Right lobe of liver (tissue), 6 donors: Measurements from ENCODE around the gene PAX2. TPM values are rescaled to one million over a fixed set of nuclear protein-coding genes. Genes with fewer than 3 reads are reported as not detected.

Source experiments
- ATAC-seq, 4 donors: fragments of 200-7000 bp; cut with Tn5 transposase; one replicate each; pipeline ENCODE4 v1.9.1; 2020; ENCODE audit warnings: mild to moderate bottlenecking in 4 of 4, moderate library complexity in 4 of 4
- DNase-seq, 3 donors: peaks; one replicate each; pipeline ENCODE4 v3.0.0-alpha.2; 2020
- H3K27ac ChIP-seq, 3 donors: fragments of 200-600 bp; one replicate each; pipeline ENCODE4 v1.8.0; 2022
- H3K27me3 ChIP-seq, 2 donors: fragments of 200-600 bp; one replicate each; pipeline ENCODE4 v1.8.0; 2022
- H3K36me3 ChIP-seq, 4 donors: fragments of 200-600 bp; sonication (generic) in 1 of 4; one replicate each; pipeline versions ENCODE4 v1.5.1 to v1.8.0; 2017 to 2022; ENCODE audit warnings: control low read depth in 1 of 4
- H3K4me1 ChIP-seq, 4 donors: fragments of 200-600 bp; sonication (generic) in 1 of 4; one replicate each; pipeline versions ENCODE4 v1.5.1 to v1.8.0; 2017 to 2022; ENCODE audit warnings: control low read depth in 1 of 4
- H3K4me3 ChIP-seq, 3 donors: fragments of 200-600 bp; one replicate each; pipeline ENCODE4 v1.8.0; 2022
- H3K9me3 ChIP-seq, 4 donors: fragments of 200-600 bp; sonication (generic) in 1 of 4; one replicate each; pipeline versions ENCODE4 v1.5.1 to v1.8.0; 2017 to 2022; ENCODE audit warnings: control low read depth in 1 of 4
- POLR2A ChIP-seq: fragments of 450-650 bp; IDR thresholded peaks from one replicate; pipeline ENCODE4 v1.6.1; 2017; ENCODE audit warnings: antibody characterized with exemption, mild to moderate bottlenecking
- WGBS: methylation state at CpG from one replicate; pipeline ENCODE4 v1.1.6; 2018; ENCODE audit warnings: low coverage, low lambda C conversion rate; ENCODE audit not compliant: insufficient coverage; ENCODE audit errors: missing lambda C conversion rate; 5-methylcytosine and 5-hydroxymethylcytosine counted together
- intact Hi-C, 2 donors: fragments of 100-400 bp; cut with DNase I; formaldehyde crosslinking; loops; one replicate each; pipeline versions ENCODE4 v1.11.2 to v1.14.1; 2022
- total RNA-seq, 6 experiments: library from RNA; depleted of rRNA in 2 of 6; stranded (reverse); fragments of >200 nt in 2 of 6; fragmentation: NEBNext Ultra II Directional in 3 of 6; extraction: Animal tissue kit (Norgen Biotek cat#: 25700) in 3 of 6; gene quantifications; one replicate each; pipeline versions ENCODE4 v1.1.0 to v1.2.4, GENCODE V29; 2016 to 2023
- TF ChIP-seq, protein P1 (sequence below), 4 donors: fragments of 200-600 bp in 3 of 4; fragments of 450-650 bp in 1 of 4; IDR thresholded peaks; one replicate each; pipeline versions ENCODE4 v1.5.1 to v1.8.0; 2016 to 2022; ENCODE audit warnings: antibody characterized with exemption in 4 of 4, mild to moderate bottlenecking in 2 of 4
- donor health status: DM: no; HTN: yes; CAD: no.
- donor health status: DM: no; HTN: no; CAD: no.
- donor health status: DM: no; HTN: no; CAD: no.
- donor health status: DM: no; HTN: yes; CAD: no.
- donor health status: DM: no; HTN: yes; CAD: no.

The PAX2 gene
- total RNA-seq, 6 experiments from 2014 or later, result 0.24 TPM; not detected in 5

DNA sequence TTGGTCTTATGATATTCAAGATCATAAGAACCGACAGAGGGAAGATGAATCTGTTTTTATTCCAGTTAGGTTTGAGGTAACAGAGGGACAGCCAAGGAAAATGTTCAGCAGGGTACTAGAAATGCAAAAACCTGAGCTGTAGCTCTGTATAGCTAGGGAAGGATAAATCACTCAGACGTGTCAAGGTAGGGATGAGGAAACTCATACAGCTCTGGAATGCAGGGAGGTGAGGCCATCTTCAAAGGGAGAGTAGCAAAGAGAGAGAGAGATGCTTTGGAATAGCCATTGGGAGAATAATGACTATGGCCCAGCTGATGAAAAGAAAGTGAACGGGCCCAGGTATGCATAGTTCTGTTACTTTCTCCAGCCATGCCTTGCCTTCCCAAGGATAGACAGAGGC, 77.8 kb downstream of the PAX2 start:
- DNase-seq, result no peak

DNA sequence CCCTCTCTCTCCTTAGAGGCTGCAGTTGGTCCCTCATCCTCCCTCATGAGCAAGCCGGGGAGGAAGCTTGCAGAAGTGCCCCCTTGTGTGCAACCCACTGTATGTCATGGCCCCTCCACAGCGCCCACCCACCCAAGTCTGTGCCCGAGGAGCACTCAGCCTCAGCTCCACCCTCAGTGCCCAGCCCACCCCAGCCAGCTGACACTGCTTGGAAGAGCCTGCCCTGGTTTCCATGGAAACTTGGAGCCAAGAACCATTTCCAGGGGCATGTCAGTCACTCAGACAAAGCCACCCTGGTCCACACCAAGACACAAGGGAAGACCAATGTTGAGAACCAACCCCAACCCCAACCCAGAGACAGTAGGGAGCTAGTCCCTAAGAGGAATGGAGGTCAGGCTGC, 79.5 kb downstream of the PAX2 start:
- Histone ChIP-seq H3K36me3 (no peaks in the 10 kb centered on the region), H3K9me3 (no peaks in the 10 kb centered on the region), H3K27me3 (peaks cover 15 to 27% of the 10 kb centered on the region in 2 donors), H3K4me3 (no peak overlapping the region), H3K4me1 (peaks cover 0 to 31% (median 9%) of the 10 kb centered on the region in 4 donors), H3K27ac (no peak overlapping the region)
- ATAC-seq (no peak), DNase-seq (peak in 1 of 3 donors; percentile 31)
- intact Hi-C loops, result no loop called here
- WGBS, result 20% methylated on average over 1 of the region's 3 CpGs
- TF ChIP-seq, protein P1, sequence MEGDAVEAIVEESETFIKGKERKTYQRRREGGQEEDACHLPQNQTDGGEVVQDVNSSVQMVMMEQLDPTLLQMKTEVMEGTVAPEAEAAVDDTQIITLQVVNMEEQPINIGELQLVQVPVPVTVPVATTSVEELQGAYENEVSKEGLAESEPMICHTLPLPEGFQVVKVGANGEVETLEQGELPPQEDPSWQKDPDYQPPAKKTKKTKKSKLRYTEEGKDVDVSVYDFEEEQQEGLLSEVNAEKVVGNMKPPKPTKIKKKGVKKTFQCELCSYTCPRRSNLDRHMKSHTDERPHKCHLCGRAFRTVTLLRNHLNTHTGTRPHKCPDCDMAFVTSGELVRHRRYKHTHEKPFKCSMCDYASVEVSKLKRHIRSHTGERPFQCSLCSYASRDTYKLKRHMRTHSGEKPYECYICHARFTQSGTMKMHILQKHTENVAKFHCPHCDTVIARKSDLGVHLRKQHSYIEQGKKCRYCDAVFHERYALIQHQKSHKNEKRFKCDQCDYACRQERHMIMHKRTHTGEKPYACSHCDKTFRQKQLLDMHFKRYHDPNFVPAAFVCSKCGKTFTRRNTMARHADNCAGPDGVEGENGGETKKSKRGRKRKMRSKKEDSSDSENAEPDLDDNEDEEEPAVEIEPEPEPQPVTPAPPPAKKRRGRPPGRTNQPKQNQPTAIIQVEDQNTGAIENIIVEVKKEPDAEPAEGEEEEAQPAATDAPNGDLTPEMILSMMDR (IDR thresholded peaks at IDR 0.05), result no peak
- no peak for TF ChIP-seq POLR2A

More for the DNA sequence above, 77.8 kb downstream of the PAX2 start:
- Histone ChIP-seq H3K27me3 (peaks cover 9 to 11% of the 10 kb centered on the region in 2 donors), H3K36me3 (no peaks in the 10 kb centered on the region), H3K27ac (no peak overlapping the region), H3K4me1 (peaks cover 0 to 18% (median 7%) of the 10 kb centered on the region in 4 donors), H3K4me3 (no peak overlapping the region), H3K9me3 (no peaks in the 10 kb centered on the region)
- WGBS, result 29% methylated on average over 3 of the region's 3 CpGs
- intact Hi-C loops, result no loop called here
- TF ChIP-seq, protein P1 (IDR thresholded peaks at IDR 0.05), result no peak
- TF ChIP-seq POLR2A, result no peak
- no peak for ATAC-seq

DNA sequence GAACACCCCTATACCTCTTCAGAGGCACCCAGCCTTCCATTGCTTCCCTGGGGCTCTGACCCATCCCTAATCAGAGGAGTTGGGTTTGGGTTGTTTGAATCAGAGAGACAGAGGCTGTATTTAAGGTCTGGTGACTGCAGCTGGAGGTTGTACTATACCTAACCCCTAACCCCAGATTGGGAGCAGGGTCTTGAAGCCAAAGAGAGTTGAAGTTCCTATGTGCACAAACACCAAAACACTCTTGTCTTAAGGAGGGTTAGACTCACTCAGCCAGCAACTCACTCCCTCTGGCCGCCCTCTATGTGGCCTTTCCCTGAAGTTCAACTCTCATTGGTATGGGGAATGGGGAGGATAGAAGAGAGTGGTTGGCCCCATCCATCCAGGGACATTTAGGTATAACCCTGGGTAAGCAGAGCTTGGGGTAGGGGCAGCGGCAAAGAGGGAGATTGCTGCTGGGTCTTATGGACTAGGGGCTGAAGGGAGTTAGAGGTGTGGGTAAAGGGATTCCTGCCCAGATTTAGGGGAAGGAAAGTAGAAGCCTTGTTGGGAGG, 80.0 kb downstream of the PAX2 start:
- WGBS, result 7% methylated on average over 2 of the region's 2 CpGs
- Histone ChIP-seq H3K27ac (no peak overlapping the region), H3K27me3 (peaks cover 18 to 32% of the 10 kb centered on the region in 2 donors), H3K4me1 (peaks cover 0 to 31% (median 9%) of the 10 kb centered on the region in 4 donors), H3K36me3 (no peaks in the 10 kb centered on the region), H3K9me3 (no peaks in the 10 kb centered on the region), H3K4me3 (no peak overlapping the region)
- DNase-seq, result no peak
- TF ChIP-seq, protein P1 (IDR thresholded peaks at IDR 0.05), result no peak
- TF ChIP-seq POLR2A, result no peak
- no peak for ATAC-seq
- intact Hi-C loops, result no loop called here

DNA sequence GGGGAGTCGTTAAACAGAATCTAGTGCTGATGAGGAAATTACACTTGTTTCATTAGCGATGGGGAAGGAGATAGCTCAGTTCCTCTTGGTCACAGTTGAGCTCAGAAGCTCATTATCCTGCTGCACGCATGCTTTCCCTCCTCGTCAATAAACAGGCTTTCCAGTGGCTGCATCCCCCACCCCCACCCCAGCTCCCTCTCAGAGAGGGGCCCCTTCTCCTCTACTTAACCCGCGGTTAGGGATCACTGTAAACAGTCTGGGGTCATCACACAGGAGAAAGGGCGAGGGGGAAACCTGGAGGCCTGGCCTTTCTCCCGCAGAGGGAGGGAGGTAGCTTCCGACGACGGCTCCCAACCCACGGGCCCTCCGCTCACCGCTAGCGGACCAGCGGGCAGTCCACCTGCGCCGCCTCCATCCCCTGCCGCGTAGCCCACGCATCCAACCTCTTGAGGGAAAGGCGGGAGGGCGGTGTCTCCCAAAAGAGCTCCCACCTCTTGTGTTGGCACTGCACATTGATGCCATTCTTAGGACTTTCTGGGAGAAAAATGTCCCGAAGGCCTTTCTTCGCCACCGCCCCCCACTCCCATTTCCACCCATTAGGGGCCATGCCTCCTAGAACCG, 80.8 kb downstream of the PAX2 start:
- Histone ChIP-seq H3K27ac (no peak overlapping the region), H3K9me3 (no peaks in the 10 kb centered on the region), H3K4me3 (peak overlapping the region in 2 of 3 donors; percentile 23 to 35), H3K4me1 (peaks cover 0 to 31% (median 9%) of the 10 kb centered on the region in 4 donors), H3K36me3 (no peaks in the 10 kb centered on the region), H3K27me3 (peaks cover 18 to 37% of the 10 kb centered on the region in 2 donors)
- TF ChIP-seq, protein P1 (IDR thresholded peaks at IDR 0.05), result no peak
- TF ChIP-seq POLR2A, result no peak
- ATAC-seq (no peak), DNase-seq (peak in 1 of 3 donors; percentile 24)
- intact Hi-C loops, result no loop called here
- WGBS, result 10% methylated on average over 13 of the region's 27 CpGs
